ENCODE data around the gene SDK1.

The SDK1 gene

GRCh38 chr7:3517344-3517743 is 216.3 kb downstream of the SDK1 start:
- TF ChIP-seq CTCF (IDR thresholded peaks at IDR 0.05; ENCODE audit: low read depth, low read length) = no peak
- H3K4me3 ChIP-seq (ENCODE audit: low read depth, low read length) = no peak overlapping the region

GRCh38 chr7:3518546-3518945 is 217.5 kb downstream of the SDK1 start:
- no peak overlapping the region for H3K4me3 ChIP-seq (ENCODE audit: low read depth, low read length)
- TF ChIP-seq CTCF (IDR thresholded peaks at IDR 0.05; ENCODE audit: low read depth, low read length) = no peak

GRCh38 chr7:3520206-3520605 is 219.2 kb downstream of the SDK1 start:
- H3K4me3 ChIP-seq (ENCODE audit: low read depth, low read length) = no peak overlapping the region
- TF ChIP-seq CTCF (IDR thresholded peaks at IDR 0.05; ENCODE audit: low read depth, low read length) = no peak

GRCh38 chr7:3527496-3528124 is 226.6 kb downstream of the SDK1 start:
- TF ChIP-seq CTCF (IDR thresholded peaks at IDR 0.05; ENCODE audit: low read depth, low read length) = no peak
- no peak overlapping the region for H3K4me3 ChIP-seq (ENCODE audit: low read depth, low read length)

- H3K4me3 ChIP-seq (ENCODE audit: low read depth, low read length) = no peak overlapping the region
- TF ChIP-seq CTCF (IDR thresholded peaks at IDR 0.05; ENCODE audit: low read depth, low read length) = no peak
These were observed 232.0 kb downstream of the SDK1 start for GRCh38 chr7:3533040-3533439.

GRCh38 chr7:3537210-3537875 is 236.3 kb downstream of the SDK1 start:
- H3K4me3 ChIP-seq (ENCODE audit: low read depth, low read length) = no peak overlapping the region
- no peak for TF ChIP-seq CTCF (IDR thresholded peaks at IDR 0.05; ENCODE audit: low read depth, low read length)

GRCh38 chr7:3538041-3538440 is 237.0 kb downstream of the SDK1 start:
- H3K4me3 ChIP-seq (ENCODE audit: low read depth, low read length) = no peak overlapping the region
- TF ChIP-seq CTCF (IDR thresholded peaks at IDR 0.05; ENCODE audit: low read depth, low read length) = no peak

All from WI38 (cell line).